K562 treated with DMSO at 1 percent for 12 hours (cell line): Measurements from ENCODE around the gene TREX2. TPM values are rescaled to one million over a fixed set of nuclear protein-coding genes. Genes with fewer than 3 reads are reported as not detected.

Source experiments
- total RNA-seq: library from RNA; unstranded; fragments of 300-600 nt; gene quantifications from 2 replicates; pipeline ENCODE4 v1.2.3, GENCODE V29; 2022; ENCODE audit not compliant: insufficient read depth

Gene TREX2
- 1.4 and 5.5 TPM in 2 replicates for total RNA-seq

GRCh38 chrX:153445856-153446635 lies at the start of gene TREX2:
TSS of gene TREX2 (minus strand) at chrX:153446056. CDS start at chrX:153445430, 626 bp downstream.

GRCh38 chrX:153494541-153495361 lies 48.9 kb upstream of the TREX2 start, which contains the start of gene BGN:
TSS of gene BGN (plus strand) at chrX:153494980. CDS start at chrX:153504632, 9,652 bp downstream.

GRCh38 chrX:153470411-153471363 lies 24.8 kb upstream of the TREX2 start, which contains the start of gene HAUS7:
TSS of gene HAUS7 (minus strand) at chrX:153470576. CDS start at chrX:153470557, 19 bp downstream.

GRCh38 chrX:153411255-153411987 lies 34.4 kb downstream of the TREX2 start, which contains the start of gene ZFP92:
TSS of gene ZFP92 (plus strand) at chrX:153411472. CDS start at chrX:153418323, 6,851 bp downstream.

GRCh38 chrX:153401133-153401764 lies 44.6 kb downstream of the TREX2 start, which contains the start of gene PNMA6E:
TSS of gene PNMA6E (minus strand) at chrX:153401350. CDS start at chrX:153398849, 2,501 bp downstream.

Other genes starting within 250 kb of the TREX2 start
- gene PNMA6F, start 124.3 kb downstream of the TREX2 start, total RNA-seq, result not detected in 2 replicates
- gene ZNF275, start 111.9 kb downstream of the TREX2 start, total RNA-seq, result 5.3 and 22.2 TPM in 2 replicates
- gene PNMA6E, start 44.7 kb downstream of the TREX2 start, total RNA-seq, result not detected in 2 replicates
- gene ZFP92, start 34.6 kb downstream of the TREX2 start, total RNA-seq, result 0.97 and 4.2 TPM in 2 replicates
- gene HAUS7, start 24.5 kb upstream of the TREX2 start, total RNA-seq, result 42.5 and 50.5 TPM in 2 replicates
- not detected in 2 replicates for gene BGN, start 48.9 kb upstream of the TREX2 start, total RNA-seq
- gene ATP2B3, start 71.6 kb upstream of the TREX2 start, total RNA-seq, result not detected in 2 replicates
- 35.3 and 39.6 TPM in 2 replicates for gene CCNQ, start 153.1 kb upstream of the TREX2 start, total RNA-seq
- gene DUSP9, start 201.1 kb upstream of the TREX2 start, total RNA-seq, result 2.4 and 2.9 TPM in 2 replicates
- 2.1 and 4.4 TPM in 2 replicates for gene PNCK, start 227.8 kb upstream of the TREX2 start, total RNA-seq
- gene SLC6A8, start 241.9 kb upstream of the TREX2 start, total RNA-seq, result 21.3 and 43.0 TPM in 2 replicates